Chondrocyte (in vitro differentiated cells): ENCODE measurements around the gene ITPR2. TPM values are rescaled to one million over a fixed set of nuclear protein-coding genes. Genes with fewer than 3 reads are reported as not detected.

Source experiments
- DNase-seq: peaks from one replicate; pipeline ENCODE4 v3.0.0; 2021; ENCODE audit warnings: mixed read lengths, low spot score
- H3K27ac Mint-ChIP-seq: one replicate; pipeline ENCODE4 v1.8.0; 2021; ENCODE audit warnings: mild to moderate bottlenecking, moderate library complexity, mixed read lengths; ENCODE audit not compliant: unreplicated experiment
- H3K27me3 Mint-ChIP-seq: 2 replicates; pipeline ENCODE4 v1.8.0; 2021; ENCODE audit warnings: low read depth, mixed read lengths
- H3K36me3 Mint-ChIP-seq: 2 replicates; pipeline ENCODE4 v1.8.0; 2021; ENCODE audit warnings: low read depth, mixed read lengths
- H3K4me1 Mint-ChIP-seq: 2 replicates; pipeline ENCODE4 v1.8.0; 2021; ENCODE audit warnings: low read depth, mild to moderate bottlenecking, mixed read lengths
- H3K4me3 Mint-ChIP-seq: one replicate; pipeline ENCODE4 v1.8.0; 2021; ENCODE audit warnings: mild to moderate bottlenecking, moderate library complexity, mixed read lengths; ENCODE audit not compliant: unreplicated experiment
- H3K9me3 Mint-ChIP-seq: 2 replicates; pipeline ENCODE4 v1.8.0; 2021; ENCODE audit warnings: low read depth, mixed read lengths
- total RNA-seq: library from RNA; stranded (reverse); gene quantifications from 3 replicates; pipeline ENCODE4 v1.2.1, GENCODE V29; 2021
- TF ChIP-seq, protein P1 (sequence below): fragments of 200-600 bp; sonication (generic); IDR thresholded peaks from 2 replicates; pipeline ENCODE4 v1.5.0; 2021; ENCODE audit warnings: antibody characterized with exemption, mild to moderate bottlenecking, moderate library complexity

ITPR2 gene
- total RNA-seq, 1 donor from 2014 or later, result 18.7 TPM

- Mint-ChIP-seq H3K27ac (no peak overlapping the region), H3K36me3 (no peaks in the 10 kb centered on the region), H3K27me3 (no peaks in the 10 kb centered on the region), H3K4me1 (no peaks in the 10 kb centered on the region), H3K9me3 (no peaks in the 10 kb centered on the region), H3K4me3 (no peak overlapping the region)
- TF ChIP-seq, protein P1, sequence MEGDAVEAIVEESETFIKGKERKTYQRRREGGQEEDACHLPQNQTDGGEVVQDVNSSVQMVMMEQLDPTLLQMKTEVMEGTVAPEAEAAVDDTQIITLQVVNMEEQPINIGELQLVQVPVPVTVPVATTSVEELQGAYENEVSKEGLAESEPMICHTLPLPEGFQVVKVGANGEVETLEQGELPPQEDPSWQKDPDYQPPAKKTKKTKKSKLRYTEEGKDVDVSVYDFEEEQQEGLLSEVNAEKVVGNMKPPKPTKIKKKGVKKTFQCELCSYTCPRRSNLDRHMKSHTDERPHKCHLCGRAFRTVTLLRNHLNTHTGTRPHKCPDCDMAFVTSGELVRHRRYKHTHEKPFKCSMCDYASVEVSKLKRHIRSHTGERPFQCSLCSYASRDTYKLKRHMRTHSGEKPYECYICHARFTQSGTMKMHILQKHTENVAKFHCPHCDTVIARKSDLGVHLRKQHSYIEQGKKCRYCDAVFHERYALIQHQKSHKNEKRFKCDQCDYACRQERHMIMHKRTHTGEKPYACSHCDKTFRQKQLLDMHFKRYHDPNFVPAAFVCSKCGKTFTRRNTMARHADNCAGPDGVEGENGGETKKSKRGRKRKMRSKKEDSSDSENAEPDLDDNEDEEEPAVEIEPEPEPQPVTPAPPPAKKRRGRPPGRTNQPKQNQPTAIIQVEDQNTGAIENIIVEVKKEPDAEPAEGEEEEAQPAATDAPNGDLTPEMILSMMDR, result no peak
- DNase-seq, result no peak
Observed at GRCh38 chr12:26857465-26858176, 24.6 kb upstream of the ITPR2 start.

GRCh38 chr12:26855337-26855736 is 22.3 kb upstream of the ITPR2 start:
- Mint-ChIP-seq H3K4me1 (peaks cover 4% of the 10 kb centered on the region), H3K4me3 (no peak overlapping the region), H3K27ac (no peak overlapping the region), H3K9me3 (no peaks in the 10 kb centered on the region), H3K27me3 (no peaks in the 10 kb centered on the region), H3K36me3 (no peaks in the 10 kb centered on the region)
- TF ChIP-seq, protein P1, result no peak
- no peak for DNase-seq

DNA sequence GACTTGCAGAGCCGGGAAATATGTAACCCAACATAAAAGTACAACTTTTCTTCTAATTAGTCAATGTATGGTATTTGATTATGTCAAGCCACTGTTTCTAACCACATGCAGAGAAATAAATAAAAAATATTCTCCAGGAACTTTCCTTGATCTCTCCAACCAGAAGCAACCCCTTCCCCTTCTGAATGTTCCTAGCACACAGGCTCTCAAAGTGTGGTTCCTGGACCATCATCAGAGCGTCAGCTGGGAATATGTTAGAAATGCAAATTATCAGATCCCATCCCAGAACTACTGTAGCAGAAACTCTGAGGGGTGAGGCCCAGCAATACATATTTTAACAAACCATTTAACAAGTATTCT is 21.0 kb upstream of the ITPR2 start:
- Mint-ChIP-seq H3K4me3 (no peak overlapping the region), H3K9me3 (no peaks in the 10 kb centered on the region), H3K4me1 (peaks cover 4% of the 10 kb centered on the region), H3K27ac (no peak overlapping the region), H3K36me3 (no peaks in the 10 kb centered on the region), H3K27me3 (no peaks in the 10 kb centered on the region)
- TF ChIP-seq, protein P1, result no peak
- no peak for DNase-seq

DNA sequence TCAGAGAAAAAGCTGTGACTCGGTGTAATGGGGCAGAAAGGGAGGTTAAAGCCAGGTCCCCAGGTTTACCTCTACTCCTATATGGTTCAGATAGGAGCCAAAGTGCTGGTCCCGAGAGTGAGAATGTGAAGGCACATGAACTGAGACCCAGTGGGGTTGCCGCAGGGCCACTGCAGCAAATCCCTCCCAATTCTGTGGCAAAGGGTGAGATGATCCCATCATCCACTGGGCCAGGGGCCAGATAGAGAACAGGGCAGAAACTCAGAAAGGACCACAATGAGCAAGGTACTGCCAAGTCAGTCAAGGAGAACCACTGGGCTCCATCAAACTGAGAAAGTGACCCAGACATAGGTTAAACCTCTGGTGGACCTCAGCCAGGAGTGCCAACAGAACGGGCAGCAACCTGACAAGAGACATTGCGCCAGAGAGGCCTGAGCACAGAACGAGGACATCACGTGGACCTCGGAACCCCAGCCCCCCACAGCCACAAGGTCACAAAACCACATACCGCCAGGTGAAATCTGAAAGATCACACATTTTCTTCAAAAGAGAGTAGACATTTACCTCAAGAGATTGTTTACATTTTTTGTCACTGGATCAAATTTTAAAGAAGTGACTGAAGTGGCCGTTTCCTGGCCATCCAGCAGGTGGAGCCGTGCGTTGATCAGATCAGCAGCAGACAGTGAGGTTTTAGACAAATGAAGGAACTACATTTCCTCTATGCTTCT is 20.5 kb upstream of the ITPR2 start:
- TF ChIP-seq, protein P1, result peak; percentile 92
- Mint-ChIP-seq H3K4me3 (no peak overlapping the region), H3K27ac (no peak overlapping the region), H3K4me1 (peaks cover 4% of the 10 kb centered on the region), H3K9me3 (no peaks in the 10 kb centered on the region), H3K36me3 (no peaks in the 10 kb centered on the region), H3K27me3 (no peaks in the 10 kb centered on the region)
- no peak for DNase-seq

DNA sequence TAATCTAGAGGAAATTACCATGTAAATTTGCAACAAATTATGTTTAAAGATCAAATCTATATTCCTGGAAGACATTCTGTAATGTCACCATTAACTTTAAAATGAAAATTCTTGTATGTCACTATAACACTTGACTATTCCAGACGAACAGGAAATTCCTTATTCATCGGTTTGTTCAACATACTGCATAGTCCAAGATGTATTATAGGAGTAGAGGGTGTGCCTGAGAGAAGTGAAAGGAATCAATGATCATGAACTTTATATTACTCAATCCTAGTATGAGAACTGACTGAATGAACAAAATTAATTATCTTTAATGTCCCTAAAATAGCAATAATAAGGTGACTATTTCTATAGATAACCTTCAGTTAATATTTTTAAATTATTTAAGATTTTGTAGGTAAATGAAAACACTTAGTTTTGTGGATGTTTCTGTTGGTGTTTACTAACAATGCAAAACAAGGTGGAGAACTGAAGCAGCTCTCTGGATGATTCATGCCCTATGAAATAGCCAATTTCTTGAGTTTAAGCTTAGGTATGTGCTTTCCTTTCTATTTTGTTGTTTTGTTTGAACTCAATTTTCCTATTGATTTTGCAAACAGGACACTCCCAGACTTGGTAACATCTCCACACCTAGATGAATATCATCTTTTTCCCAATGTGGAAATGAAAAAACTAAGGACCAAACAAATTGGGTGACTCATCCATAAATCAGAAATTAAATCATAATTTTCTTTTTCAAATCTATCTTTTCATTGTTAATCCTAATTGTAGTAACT is 18.2 kb upstream of the ITPR2 start:
- TF ChIP-seq, protein P1, result no peak
- no peak for DNase-seq
- no peak overlapping the region for H3K27ac Mint-ChIP-seq
- H3K36me3 Mint-ChIP-seq, result no peaks in the 10 kb centered on the region
- H3K9me3 Mint-ChIP-seq, result no peaks in the 10 kb centered on the region
- H3K4me1 Mint-ChIP-seq, result peaks cover 6% of the 10 kb centered on the region
- no peaks in the 10 kb centered on the region for H3K27me3 Mint-ChIP-seq
- no peak overlapping the region for H3K4me3 Mint-ChIP-seq
